Thoracic aorta (tissue), 2 donors: ENCODE data around the gene ZC3H15. TPM values are rescaled to one million over a fixed set of nuclear protein-coding genes. Genes with fewer than 3 reads are reported as not detected.

Experiments used
- ATAC-seq: fragments of 150-250 bp; one replicate; pipeline ENCODE4 v1.8.0; 2017; ENCODE audit warnings: low read depth; ENCODE audit not compliant: insufficient number of reproducible peaks, low FRiP score
- DNase-seq: peaks from one replicate; pipeline ENCODE4 v3.0.0-alpha.2; 2020; ENCODE audit warnings: low spot score
- H3K27ac ChIP-seq, 2 donors: fragments of 200-600 bp; sonication (generic); 1 replicate in 1 of 2; 2 replicates in 1 of 2; pipeline ENCODE4 v1.5.1; 2016; ENCODE audit warnings: mild to moderate bottlenecking in 2 of 2, moderate library complexity in 2 of 2
- H3K27me3 ChIP-seq: fragments of 200-600 bp; sonication (generic); replicated peaks from 2 replicates; pipeline ENCODE4 v1.6.0; 2016; ENCODE audit warnings: mild to moderate bottlenecking; ENCODE audit not compliant: insufficient read depth
- H3K36me3 ChIP-seq: fragments of 200-600 bp; sonication (generic); one replicate; pipeline ENCODE4 v1.5.1; 2016
- H3K4me1 ChIP-seq, 2 donors: fragments of 200-600 bp; sonication (generic); 1 replicate in 1 of 2; 2 replicates in 1 of 2; pipeline versions ENCODE4 v1.5.1 to v1.6.0; 2016; ENCODE audit warnings: low read depth in 2 of 2, mild to moderate bottlenecking in 1 of 2; ENCODE audit not compliant: control insufficient read depth in 1 of 2
- H3K4me3 ChIP-seq: fragments of 200-600 bp; sonication (generic); 2 replicates; pipeline ENCODE4 v1.5.1; 2016; ENCODE audit warnings: mild to moderate bottlenecking
- H3K9me3 ChIP-seq: fragments of 200-600 bp; sonication (generic); 2 replicates; pipeline ENCODE4 v1.5.1; 2016
- total RNA-seq, 2 donors: library from RNA; depleted of rRNA; stranded (reverse); fragments of >200 nt; gene quantifications; one replicate each; pipeline versions ENCODE4 v1.1.0 to v1.2.3, GENCODE V29; 2016
- TF ChIP-seq, protein P1 (sequence below): fragments of 200-600 bp; sonication (generic); IDR thresholded peaks from one replicate; pipeline ENCODE4 v1.5.1; 2019; ENCODE audit warnings: antibody characterized with exemption

The ZC3H15 gene
- total RNA-seq, 2 donors from 2014 or later, result 39.9 to 70.2 TPM

GRCh38 chr2:186443851-186444250 is 42.2 kb upstream of the ZC3H15 start:
- TF ChIP-seq, protein P1, sequence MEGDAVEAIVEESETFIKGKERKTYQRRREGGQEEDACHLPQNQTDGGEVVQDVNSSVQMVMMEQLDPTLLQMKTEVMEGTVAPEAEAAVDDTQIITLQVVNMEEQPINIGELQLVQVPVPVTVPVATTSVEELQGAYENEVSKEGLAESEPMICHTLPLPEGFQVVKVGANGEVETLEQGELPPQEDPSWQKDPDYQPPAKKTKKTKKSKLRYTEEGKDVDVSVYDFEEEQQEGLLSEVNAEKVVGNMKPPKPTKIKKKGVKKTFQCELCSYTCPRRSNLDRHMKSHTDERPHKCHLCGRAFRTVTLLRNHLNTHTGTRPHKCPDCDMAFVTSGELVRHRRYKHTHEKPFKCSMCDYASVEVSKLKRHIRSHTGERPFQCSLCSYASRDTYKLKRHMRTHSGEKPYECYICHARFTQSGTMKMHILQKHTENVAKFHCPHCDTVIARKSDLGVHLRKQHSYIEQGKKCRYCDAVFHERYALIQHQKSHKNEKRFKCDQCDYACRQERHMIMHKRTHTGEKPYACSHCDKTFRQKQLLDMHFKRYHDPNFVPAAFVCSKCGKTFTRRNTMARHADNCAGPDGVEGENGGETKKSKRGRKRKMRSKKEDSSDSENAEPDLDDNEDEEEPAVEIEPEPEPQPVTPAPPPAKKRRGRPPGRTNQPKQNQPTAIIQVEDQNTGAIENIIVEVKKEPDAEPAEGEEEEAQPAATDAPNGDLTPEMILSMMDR, result no peak
- no peak for ATAC-seq
- Histone ChIP-seq H3K27ac (no peak overlapping the region), H3K27me3 (no peaks in the 10 kb centered on the region), H3K4me1 (no peaks in the 10 kb centered on the region), H3K4me3 (no peak overlapping the region), H3K36me3 (no peaks in the 10 kb centered on the region), H3K9me3 (no peaks in the 10 kb centered on the region)
- no peak for DNase-seq

DNA sequence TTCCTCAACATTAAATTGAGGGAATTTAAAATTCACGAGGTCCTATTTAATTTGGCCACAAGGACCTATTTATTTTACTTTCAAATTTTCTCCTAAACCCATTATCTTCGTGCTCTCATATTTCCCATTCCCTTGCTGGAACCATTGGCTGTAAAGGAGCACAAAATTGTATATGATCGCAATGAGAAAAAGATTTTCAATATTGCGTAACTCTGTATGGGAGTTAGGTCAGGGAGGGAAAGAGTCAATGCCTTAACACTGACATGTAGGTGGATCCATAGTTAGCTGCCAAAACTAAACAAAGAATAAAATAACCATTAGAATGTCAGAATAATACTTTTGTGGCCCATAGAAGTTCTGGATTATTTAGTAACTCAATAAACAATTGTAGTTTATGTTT is 40.6 kb upstream of the ZC3H15 start:
- no peaks in the 10 kb centered on the region for H3K4me1 ChIP-seq
- ATAC-seq (no peak), DNase-seq (no peak)
- H3K9me3 ChIP-seq, result no peaks in the 10 kb centered on the region
- TF ChIP-seq, protein P1, result no peak
- H3K4me3 ChIP-seq, result no peak overlapping the region
- no peaks in the 10 kb centered on the region for H3K27me3 ChIP-seq
- H3K36me3 ChIP-seq, result no peaks in the 10 kb centered on the region
- no peak overlapping the region for H3K27ac ChIP-seq

- no peaks in the 10 kb centered on the region for H3K36me3 ChIP-seq
- no peaks in the 10 kb centered on the region for H3K9me3 ChIP-seq
- ATAC-seq (no peak), DNase-seq (no peak)
- no peaks in the 10 kb centered on the region for H3K27me3 ChIP-seq
- H3K27ac ChIP-seq, result no peak overlapping the region
- H3K4me1 ChIP-seq, result no peaks in the 10 kb centered on the region
- no peak overlapping the region for H3K4me3 ChIP-seq
- TF ChIP-seq, protein P1, result no peak
Observed at GRCh38 chr2:186455613-186456012, 30.4 kb upstream of the ZC3H15 start.

DNA sequence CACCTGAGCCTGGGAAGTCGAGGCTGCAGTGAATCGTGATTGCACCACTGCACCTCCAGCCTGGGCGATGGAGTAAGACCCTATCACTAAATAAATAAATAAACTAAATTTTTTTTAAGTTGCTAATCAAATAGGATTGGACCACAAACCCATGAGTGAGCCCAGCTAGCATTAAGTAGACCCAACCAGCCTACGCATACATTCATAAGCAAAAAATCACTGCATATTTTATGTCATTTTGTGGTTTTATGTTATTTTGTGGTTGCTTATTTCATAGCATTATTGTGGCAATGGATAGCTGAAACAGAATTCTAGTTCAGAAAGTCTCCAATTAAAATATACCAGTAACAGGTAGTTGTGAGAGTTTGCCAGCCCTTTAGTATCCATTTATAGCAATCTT is 29.1 kb upstream of the ZC3H15 start:
- TF ChIP-seq, protein P1, result no peak
- DNase-seq (no peak), ATAC-seq (no peak)
- Histone ChIP-seq H3K27me3 (no peaks in the 10 kb centered on the region), H3K4me3 (no peak overlapping the region), H3K27ac (no peak overlapping the region), H3K36me3 (no peaks in the 10 kb centered on the region), H3K4me1 (no peaks in the 10 kb centered on the region), H3K9me3 (no peaks in the 10 kb centered on the region)

DNA sequence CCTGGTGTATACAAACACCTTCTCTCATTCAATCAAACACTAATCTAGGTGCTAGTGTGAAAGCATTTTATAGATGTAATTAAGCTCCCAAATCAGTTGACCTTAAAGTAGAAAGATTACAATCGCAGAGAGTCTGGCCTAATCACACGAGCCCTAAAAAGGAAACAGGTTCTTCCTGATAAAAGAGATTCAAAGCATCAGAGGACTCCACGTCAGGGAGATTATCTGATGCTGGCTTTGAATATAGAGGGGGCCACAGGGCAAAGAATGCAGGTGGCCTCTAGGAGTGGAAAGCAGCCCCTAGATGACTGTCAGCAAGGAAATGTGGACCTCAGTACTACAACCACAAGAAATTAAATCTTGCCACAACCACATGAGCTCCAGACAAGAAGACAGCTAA is 28.2 kb upstream of the ZC3H15 start:
- Histone ChIP-seq H3K27me3 (no peaks in the 10 kb centered on the region), H3K36me3 (no peaks in the 10 kb centered on the region), H3K4me3 (no peak overlapping the region), H3K27ac (no peak overlapping the region), H3K9me3 (no peaks in the 10 kb centered on the region), H3K4me1 (no peaks in the 10 kb centered on the region)
- ATAC-seq, result no peak
- DNase-seq, result no peak
- TF ChIP-seq, protein P1, result no peak
